Heart left ventricle (tissue), 16 donors: ENCODE measurements around the gene PRKAR1B. TPM values are rescaled to one million over a fixed set of nuclear protein-coding genes. Genes with fewer than 3 reads are reported as not detected.

Experiments used
- ATAC-seq, 4 donors: fragments of 200-7000 bp; cut with Tn5 transposase; one replicate each; pipeline ENCODE4 v1.9.1; 2020 to 2022; ENCODE audit warnings: moderate library complexity in 4 of 4, mild to moderate bottlenecking in 3 of 4, moderate number of reproducible peaks in 1 of 4
- DNase-seq, 5 donors: peaks; one replicate each; pipeline ENCODE4 v3.0.0-alpha.2; 2020
- H3K27ac ChIP-seq, 12 donors: fragments of 200-600 bp; sonication (generic) in 4 of 12; one replicate each; pipeline versions ENCODE4 v1.5.0 to v1.8.0; 2016 to 2022; ENCODE audit warnings: mild to moderate bottlenecking in 2 of 12
- H3K27me3 ChIP-seq, 9 donors: fragments of 200-600 bp; sonication (generic) in 2 of 9; one replicate each; pipeline versions ENCODE4 v1.5.1 to v1.8.0; 2016 to 2022; ENCODE audit warnings: mild to moderate bottlenecking in 3 of 9
- H3K36me3 ChIP-seq, 9 donors: fragments of 200-600 bp; sonication (generic) in 2 of 9; one replicate each; pipeline versions ENCODE4 v1.5.0 to v1.8.0; 2018 to 2022; ENCODE audit warnings: mild to moderate bottlenecking in 2 of 9
- H3K4me1 ChIP-seq, 12 donors: fragments of 200-600 bp; sonication (generic) in 4 of 12; one replicate each; pipeline versions ENCODE4 v1.5.0 to v1.8.0; 2016 to 2022; ENCODE audit warnings: mild to moderate bottlenecking in 3 of 12
- H3K4me3 ChIP-seq, 12 donors: fragments of 200-600 bp; sonication (generic) in 4 of 12; one replicate each; pipeline versions ENCODE4 v1.5.0 to v1.8.0; 2017 to 2022; ENCODE audit warnings: mild to moderate bottlenecking in 9 of 12, moderate library complexity in 4 of 12
- H3K9me3 ChIP-seq, 12 donors: fragments of 200-600 bp; sonication (generic) in 4 of 12; one replicate each; pipeline versions ENCODE4 v1.5.0 to v1.8.0; 2016 to 2022; ENCODE audit warnings: mild to moderate bottlenecking in 1 of 12
- CTCF ChIP-seq, 12 donors: fragments of 200-600 bp; sonication (generic) in 4 of 12; IDR thresholded peaks; one replicate each; pipeline versions ENCODE4 v1.5.0 to v1.8.0; 2018 to 2022; ENCODE audit warnings: antibody characterized with exemption in 12 of 12, mild to moderate bottlenecking in 5 of 12
- POLR2A ChIP-seq, 2 donors: fragments of 450-650 bp; IDR thresholded peaks; one replicate each; pipeline ENCODE4 v1.6.1; 2017; ENCODE audit warnings: antibody characterized with exemption in 2 of 2, mild to moderate bottlenecking in 2 of 2, moderate library complexity in 2 of 2
- WGBS, 4 donors: extraction: QIAGEN DNeasy Blood & Tissue Kit in 2 of 4; methylation state at CpG; one replicate each; pipeline versions ENCODE4 v1.1.5 to v1.1.7; 2013 to 2018; 5-methylcytosine and 5-hydroxymethylcytosine counted together
- intact Hi-C, 10 donors: fragments of 100-400 bp; cut with DNase I; formaldehyde crosslinking; loops; one replicate each; pipeline versions ENCODE4 v1.11.1 to v1.14.2; 2022
- polyA plus RNA-seq, 2 donors: library from polyadenylated mRNA; stranded (reverse); fragments of 200-250 nt; gene quantifications; one replicate each; pipeline ENCODE4 v1.2.3, GENCODE V29; 2013
- total RNA-seq, 9 donors: library from RNA; depleted of rRNA in 2 of 9; stranded (reverse); fragments of >200 nt in 2 of 9; fragmentation: NEBNext Ultra II Directional in 3 of 9; extraction: Animal tissue kit (Norgen Biotek cat#: 25700) in 3 of 9; gene quantifications; one replicate each; pipeline versions ENCODE4 v1.1.0 to v1.2.4, GENCODE V29; 2016 to 2023
- donor health status: ischemic (EF 13 %, LVEDD 7.1; RV severe dilation, severe dysfunction).
- donor health status: healthy with polysubstance abuse.
- donor health status: DM: no; HTN: yes; CAD: no.
- donor health status: DM: no; HTN: no; CAD: no.
- donor health status: ischemic (EF 25% LVEDD 6.9; RV normal size, moderate dysfunction).
- donor health status: ischemic (EF 25% LVEDD 5.7; RV mildly dilated, moderate dysfunction).
- donor health status: healthy.
- donor health status: DM: yes; HTN: yes; CAD: no.
- donor health status: ischemic (EF 35%, LVEDD 5.7; RV mildly dilated, moderate dysfunction).
- donor health status: nonischemic (EF 11% LVEDD 7.7; RV severe dilation, severe dysfunction).
- donor health status: DM: yes; HTN: yes; CAD: no.
- donor health status: PGD.
- donor health status: ischemic (EF 29% LVEDD 5.4; RV normal size, mild dysfunction).
- donor health status: nonischemic (EF 23%, LVEDD 6.1; RV moderate dilation, normal function).

Gene PRKAR1B
- total and polyA plus RNA-seq, 11 donors: 4.1 to 22.2 (median 17.9) TPM

DNA sequence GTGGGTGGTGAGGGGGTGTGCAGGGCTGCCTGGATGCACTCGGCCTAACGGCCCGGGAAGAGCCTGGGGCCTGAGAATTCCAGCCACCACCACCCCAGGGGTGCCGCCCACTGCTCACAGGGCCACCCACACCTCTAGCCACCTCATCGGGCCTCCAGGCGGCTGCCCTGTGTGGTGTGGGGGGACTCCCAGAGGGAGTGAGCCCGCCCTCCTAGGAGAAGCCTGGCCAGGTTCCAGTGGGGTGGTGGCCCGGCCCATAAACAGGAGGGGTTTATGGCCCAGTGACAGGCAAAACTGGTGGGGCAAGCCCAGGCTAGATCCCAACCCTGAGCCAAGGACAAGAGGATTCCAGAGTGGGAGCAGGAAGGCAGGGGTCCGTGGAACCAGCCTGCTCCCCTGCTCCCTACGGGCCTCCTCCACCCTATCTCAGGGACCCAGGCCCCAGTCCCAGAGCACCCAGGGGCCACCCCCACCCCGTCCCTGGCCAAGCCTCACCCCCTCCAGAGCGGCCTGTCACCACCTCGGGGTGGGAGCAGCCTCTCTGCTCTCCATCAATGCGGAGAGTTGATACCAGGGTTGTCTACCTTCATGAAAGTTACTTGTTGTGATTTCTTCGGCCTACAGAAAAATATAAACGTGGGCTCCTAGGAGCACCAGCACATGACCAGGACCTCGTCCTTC is 187.2 kb downstream of the PRKAR1B start:
- H3K9me3 ChIP-seq: no peaks in the 10 kb centered on the region
- no peaks in the 10 kb centered on the region for H3K36me3 ChIP-seq
- H3K4me3 ChIP-seq: no peak overlapping the region
- H3K27me3 ChIP-seq: no peaks in the 10 kb centered on the region
- no peak for DNase-seq
- intact Hi-C loops: no loop called here
- H3K27ac ChIP-seq: no peak overlapping the region
- WGBS, 4 donors: 65 to 77% (median 68%) methylated on average over 12 to 17 of the region's 17 CpGs
- TF ChIP-seq CTCF (IDR thresholded peaks at IDR 0.05): no peak
- H3K4me1 ChIP-seq: peaks cover 0 to 26% (median 17%) of the 10 kb centered on the region in 12 donors
- no peak for ATAC-seq

- Histone ChIP-seq H3K36me3 (no peaks in the 10 kb centered on the region), H3K27ac (peak overlapping the region in 2 of 12 donors; percentile 30 to 34), H3K27me3 (no peaks in the 10 kb centered on the region), H3K4me3 (no peak overlapping the region), H3K4me1 (peaks cover 0 to 26% (median 17%) of the 10 kb centered on the region in 12 donors), H3K9me3 (no peaks in the 10 kb centered on the region)
- ATAC-seq: no peak
- no peak for TF ChIP-seq POLR2A (IDR thresholded peaks at IDR 0.05)
- TF ChIP-seq CTCF (IDR thresholded peaks at IDR 0.05): no peak
- intact Hi-C loops: no loop called here
- DNase-seq: no peak
- 83 to 86% (median 85%) methylated on average over 21 to 37 of the region's 37 CpGs for WGBS, 4 donors
Observed at GRCh38 chr7:538764-539685, 188.1 kb downstream of the PRKAR1B start.

- Histone ChIP-seq H3K27me3 (no peaks in the 10 kb centered on the region), H3K36me3 (no peaks in the 10 kb centered on the region), H3K4me1 (peaks cover 0 to 21% (median 15%) of the 10 kb centered on the region in 12 donors), H3K4me3 (no peak overlapping the region), H3K27ac (peak overlapping the region in 2 of 12 donors; percentile 34 to 43), H3K9me3 (no peaks in the 10 kb centered on the region)
- no peak for TF ChIP-seq POLR2A (IDR thresholded peaks at IDR 0.05)
- TF ChIP-seq CTCF (IDR thresholded peaks at IDR 0.05): no peak
- ATAC-seq (peak; percentile 25 to 85 (median 78)), DNase-seq (peak in 3 of 5 donors; percentile 61 to 89 (median 71))
- WGBS, 4 donors: 33 to 48% (median 39%) methylated on average over 15 to 21 of the region's 21 CpGs
- intact Hi-C loops: no loop called here
Observed at GRCh38 chr7:537911-538634, 189.0 kb downstream of the PRKAR1B start.
